Measurements from ENCODE around the gene TTYH3. TPM values are rescaled to one million over a fixed set of nuclear protein-coding genes. Genes with fewer than 3 reads are reported as not detected.
A peak's percentile ranks its signal among the peaks of the same experiment; 100 is the strongest.

Gene TTYH3
- total and polyA plus RNA-seq, 2 of the 13 experiments (the other 11 are each of a cell fraction or from before 2014, with no cell fraction given), result 26.3 to 50.0 TPM

GRCh38 chr7:2622869-2623697, 8.7 kb upstream of the TTYH3 start (continued):
- TF ChIP-seq, protein P1, sequence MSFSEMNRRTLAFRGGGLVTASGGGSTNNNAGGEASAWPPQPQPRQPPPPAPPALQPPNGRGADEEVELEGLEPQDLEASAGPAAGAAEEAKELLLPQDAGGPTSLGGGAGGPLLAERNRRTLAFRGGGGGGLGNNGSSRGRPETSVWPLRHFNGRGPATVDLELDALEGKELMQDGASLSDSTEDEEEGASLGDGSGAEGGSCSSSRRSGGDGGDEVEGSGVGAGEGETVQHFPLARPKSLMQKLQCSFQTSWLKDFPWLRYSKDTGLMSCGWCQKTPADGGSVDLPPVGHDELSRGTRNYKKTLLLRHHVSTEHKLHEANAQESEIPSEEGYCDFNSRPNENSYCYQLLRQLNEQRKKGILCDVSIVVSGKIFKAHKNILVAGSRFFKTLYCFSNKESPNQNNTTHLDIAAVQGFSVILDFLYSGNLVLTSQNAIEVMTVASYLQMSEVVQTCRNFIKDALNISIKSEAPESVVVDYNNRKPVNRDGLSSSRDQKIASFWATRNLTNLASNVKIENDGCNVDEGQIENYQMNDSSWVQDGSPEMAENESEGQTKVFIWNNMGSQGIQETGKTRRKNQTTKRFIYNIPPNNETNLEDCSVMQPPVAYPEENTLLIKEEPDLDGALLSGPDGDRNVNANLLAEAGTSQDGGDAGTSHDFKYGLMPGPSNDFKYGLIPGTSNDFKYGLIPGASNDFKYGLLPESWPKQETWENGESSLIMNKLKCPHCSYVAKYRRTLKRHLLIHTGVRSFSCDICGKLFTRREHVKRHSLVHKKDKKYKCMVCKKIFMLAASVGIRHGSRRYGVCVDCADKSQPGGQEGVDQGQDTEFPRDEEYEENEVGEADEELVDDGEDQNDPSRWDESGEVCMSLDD (CRISPR knock-in tag; IDR thresholded peaks at IDR 0.05; ENCODE audit: borderline replicate concordance), result peak; percentile 57; the same call in 1 of the 2 replicates
- TF ChIP-seq ZNF891 (CRISPR knock-in tag; IDR thresholded peaks at IDR 0.05) (no peak), JDP2 (CRISPR knock-in tag; IDR thresholded peaks at IDR 0.05; ENCODE audit: borderline replicate concordance) (peak; percentile 48; the same call in 1 of the 2 replicates), THYN1 (CRISPR knock-in tag; IDR thresholded peaks at IDR 0.05; ENCODE audit: borderline replicate concordance, low read depth) (no peak), CENPBD1 (CRISPR knock-in tag; IDR thresholded peaks at IDR 0.05; ENCODE audit: borderline replicate concordance, low read depth) (no peak), ZNF792 (CRISPR knock-in tag; IDR thresholded peaks at IDR 0.05) (no peak; the same call in 1 of the 2 replicates), HNRNPUL1 (IDR thresholded peaks at IDR 0.05; ENCODE audit: low read depth, low read length) (no peak), MTF1 (CRISPR knock-in tag; IDR thresholded peaks at IDR 0.05) (no peak), NFIC (IDR thresholded peaks at IDR 0.05; ENCODE audit: low read length) (0 out of 2 replicates have a peak, but pooled peaks have one; percentile 66), ZNF205 (CRISPR knock-in tag; IDR thresholded peaks at IDR 0.05) (peak; percentile 87), SPEN (CRISPR knock-in tag; IDR thresholded peaks at IDR 0.05; ENCODE audit: low read depth) (peak; percentile 61; the same call in 1 of the 2 replicates), ELF1 (CRISPR knock-in tag; IDR thresholded peaks at IDR 0.05) (peak; percentile 57), IKZF4 (CRISPR knock-in tag; IDR thresholded peaks at IDR 0.05; ENCODE audit: borderline replicate concordance, low read depth, not compliant biosample characterization) (no peak), DR1 (CRISPR knock-in tag; IDR thresholded peaks at IDR 0.05) (peak; percentile 60; the same call in 1 of the 2 replicates), KMT2A (CRISPR knock-in tag; IDR thresholded peaks at IDR 0.05) (no peak; the same call in 1 of the 2 replicates), ZBTB7A (CRISPR knock-in tag; IDR thresholded peaks at IDR 0.05) (peak; percentile 84), FOXC1 (CRISPR knock-in tag; IDR thresholded peaks at IDR 0.05; ENCODE audit: borderline replicate concordance) (no peak; the same call in 1 of the 2 replicates), MIXL1 (CRISPR knock-in tag; IDR thresholded peaks at IDR 0.05) (peak; percentile 15; the same call in 1 of the 2 replicates), FOXA1 (IDR thresholded peaks at IDR 0.05) (no peak), FOXA1 (CRISPR knock-in tag; IDR thresholded peaks at IDR 0.05) (0 out of 2 replicates have a peak, but pooled peaks have one; percentile 20)
- TF ChIP-seq, protein P2, sequence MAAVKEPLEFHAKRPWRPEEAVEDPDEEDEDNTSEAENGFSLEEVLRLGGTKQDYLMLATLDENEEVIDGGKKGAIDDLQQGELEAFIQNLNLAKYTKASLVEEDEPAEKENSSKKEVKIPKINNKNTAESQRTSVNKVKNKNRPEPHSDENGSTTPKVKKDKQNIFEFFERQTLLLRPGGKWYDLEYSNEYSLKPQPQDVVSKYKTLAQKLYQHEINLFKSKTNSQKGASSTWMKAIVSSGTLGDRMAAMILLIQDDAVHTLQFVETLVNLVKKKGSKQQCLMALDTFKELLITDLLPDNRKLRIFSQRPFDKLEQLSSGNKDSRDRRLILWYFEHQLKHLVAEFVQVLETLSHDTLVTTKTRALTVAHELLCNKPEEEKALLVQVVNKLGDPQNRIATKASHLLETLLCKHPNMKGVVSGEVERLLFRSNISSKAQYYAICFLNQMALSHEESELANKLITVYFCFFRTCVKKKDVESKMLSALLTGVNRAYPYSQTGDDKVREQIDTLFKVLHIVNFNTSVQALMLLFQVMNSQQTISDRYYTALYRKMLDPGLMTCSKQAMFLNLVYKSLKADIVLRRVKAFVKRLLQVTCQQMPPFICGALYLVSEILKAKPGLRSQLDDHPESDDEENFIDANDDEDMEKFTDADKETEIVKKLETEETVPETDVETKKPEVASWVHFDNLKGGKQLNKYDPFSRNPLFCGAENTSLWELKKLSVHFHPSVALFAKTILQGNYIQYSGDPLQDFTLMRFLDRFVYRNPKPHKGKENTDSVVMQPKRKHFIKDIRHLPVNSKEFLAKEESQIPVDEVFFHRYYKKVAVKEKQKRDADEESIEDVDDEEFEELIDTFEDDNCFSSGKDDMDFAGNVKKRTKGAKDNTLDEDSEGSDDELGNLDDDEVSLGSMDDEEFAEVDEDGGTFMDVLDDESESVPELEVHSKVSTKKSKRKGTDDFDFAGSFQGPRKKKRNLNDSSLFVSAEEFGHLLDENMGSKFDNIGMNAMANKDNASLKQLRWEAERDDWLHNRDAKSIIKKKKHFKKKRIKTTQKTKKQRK (IDR thresholded peaks at IDR 0.05; ENCODE audit: low read length), result no peak
- TF ChIP-seq, protein P3, sequence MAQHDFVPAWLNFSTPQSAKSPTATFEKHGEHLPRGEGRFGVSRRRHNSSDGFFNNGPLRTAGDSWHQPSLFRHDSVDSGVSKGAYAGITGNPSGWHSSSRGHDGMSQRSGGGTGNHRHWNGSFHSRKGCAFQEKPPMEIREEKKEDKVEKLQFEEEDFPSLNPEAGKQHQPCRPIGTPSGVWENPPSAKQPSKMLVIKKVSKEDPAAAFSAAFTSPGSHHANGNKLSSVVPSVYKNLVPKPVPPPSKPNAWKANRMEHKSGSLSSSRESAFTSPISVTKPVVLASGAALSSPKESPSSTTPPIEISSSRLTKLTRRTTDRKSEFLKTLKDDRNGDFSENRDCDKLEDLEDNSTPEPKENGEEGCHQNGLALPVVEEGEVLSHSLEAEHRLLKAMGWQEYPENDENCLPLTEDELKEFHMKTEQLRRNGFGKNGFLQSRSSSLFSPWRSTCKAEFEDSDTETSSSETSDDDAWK (CRISPR knock-in tag; IDR thresholded peaks at IDR 0.05), result no peak

Measured in HepG2 (cell line).